Mesenchymal stem cell (in vitro differentiated cells and primary cell): ENCODE measurements around the gene RUBCN. TPM values are rescaled to one million over a fixed set of nuclear protein-coding genes. Genes with fewer than 3 reads are reported as not detected.

ENCODE experiments used
- DNase-seq: peaks from one replicate; pipeline ENCODE4 v3.0.0-alpha.2; 2013
- H2AFZ ChIP-seq: one replicate; pipeline ENCODE4 v1.6.1; 2013; ENCODE audit warnings: low read depth, mild to moderate bottlenecking, control low read depth, inconsistent platforms, low read length, moderate library complexity
- H2AK5ac ChIP-seq: 2 replicates; pipeline ENCODE4 v1.6.1; 2013; ENCODE audit warnings: low read length, moderate library complexity, mild to moderate bottlenecking, inconsistent platforms; ENCODE audit not compliant: severe bottlenecking
- H2BK120ac ChIP-seq: one replicate; pipeline ENCODE4 v1.6.1; 2013; ENCODE audit warnings: low read depth, mild to moderate bottlenecking, inconsistent platforms, low read length, moderate library complexity
- H2BK12ac ChIP-seq, 2 experiments: one replicate each; pipeline ENCODE4 v1.6.1; 2013; ENCODE audit warnings: inconsistent platforms in 2 of 2, low read length in 2 of 2, mild to moderate bottlenecking in 2 of 2, moderate library complexity in 2 of 2, control low read depth in 1 of 2
- H2BK15ac ChIP-seq: one replicate; pipeline ENCODE4 v1.6.1; 2013; ENCODE audit warnings: mild to moderate bottlenecking, low read depth, inconsistent platforms; ENCODE audit not compliant: poor library complexity, severe bottlenecking
- H2BK5ac ChIP-seq: 2 replicates; pipeline ENCODE4 v1.6.1; 2013; ENCODE audit warnings: low read depth, mild to moderate bottlenecking, low read length, control low read depth, inconsistent platforms; ENCODE audit not compliant: poor library complexity, severe bottlenecking
- H3K14ac ChIP-seq, 2 experiments: one replicate each; pipeline ENCODE4 v1.6.1; 2013; ENCODE audit warnings: inconsistent platforms in 2 of 2, low read length in 2 of 2, control low read depth in 1 of 2, mild to moderate bottlenecking in 1 of 2, moderate library complexity in 1 of 2
- H3K18ac ChIP-seq, 2 experiments: one replicate each; pipeline ENCODE4 v1.6.1; 2013; ENCODE audit warnings: inconsistent platforms in 2 of 2, low read length in 2 of 2, control low read depth in 1 of 2, low read depth in 1 of 2, mild to moderate bottlenecking in 1 of 2
- H3K23ac ChIP-seq, 2 experiments: one replicate each; pipeline ENCODE4 v1.6.1; 2013; ENCODE audit warnings: inconsistent platforms in 2 of 2, low read length in 2 of 2, mild to moderate bottlenecking in 2 of 2, moderate library complexity in 2 of 2, control low read depth in 1 of 2
- H3K27ac ChIP-seq: 2 replicates; pipeline ENCODE4 v1.5.1; 2013; ENCODE audit warnings: mild to moderate bottlenecking, moderate library complexity, low read length, control low read depth, inconsistent platforms; ENCODE audit not compliant: poor library complexity, severe bottlenecking
- H3K27me3 ChIP-seq, 2 experiments: 2 replicates each; pipeline versions ENCODE4 v1.6.1 to v1.7.0; 2013; ENCODE audit warnings: low read length in 2 of 2, mild to moderate bottlenecking in 2 of 2, moderate library complexity in 2 of 2, control low read depth in 1 of 2, inconsistent platforms in 1 of 2; ENCODE audit not compliant: control insufficient read depth in 1 of 2, insufficient read depth in 1 of 2
- H3K36me3 ChIP-seq, 2 experiments: 2 replicates each; pipeline versions ENCODE4 v1.6.1 to v1.7.0; 2013; ENCODE audit warnings: low read length in 2 of 2, control low read depth in 1 of 2, inconsistent platforms in 1 of 2, low read depth in 1 of 2, mild to moderate bottlenecking in 1 of 2; ENCODE audit not compliant: insufficient read depth in 2 of 2, control insufficient read depth in 1 of 2
- H3K4ac ChIP-seq, 2 experiments: one replicate each; pipeline ENCODE4 v1.6.1; 2013; ENCODE audit warnings: inconsistent platforms in 2 of 2, low read length in 2 of 2, mild to moderate bottlenecking in 2 of 2, moderate library complexity in 2 of 2, control low read depth in 1 of 2, low read depth in 1 of 2
- H3K4me1 ChIP-seq: 2 replicates; pipeline ENCODE4 v1.6.1; 2013; ENCODE audit warnings: low read depth, low read length, control low read depth; ENCODE audit not compliant: control insufficient read depth, insufficient read depth
- H3K4me2 ChIP-seq: 2 replicates; pipeline ENCODE4 v1.6.1; 2013; ENCODE audit warnings: low read length, mild to moderate bottlenecking, inconsistent platforms; ENCODE audit not compliant: poor library complexity, severe bottlenecking
- H3K4me3 ChIP-seq, 2 experiments: 2 replicates each; pipeline versions ENCODE4 v1.5.1 to v1.7.0; 2013; ENCODE audit warnings: low read length in 2 of 2, mild to moderate bottlenecking in 2 of 2, control low read depth in 1 of 2, low read depth in 1 of 2; ENCODE audit not compliant: insufficient read depth in 1 of 2
- H3K79me1 ChIP-seq: replicated peaks from 2 replicates; pipeline ENCODE4 v1.6.1; 2013; ENCODE audit warnings: mild to moderate bottlenecking, control low read depth, low read length, inconsistent platforms; ENCODE audit not compliant: poor library complexity, severe bottlenecking
- H3K9ac ChIP-seq: 2 replicates; pipeline ENCODE4 v1.7.0; 2013; ENCODE audit warnings: mild to moderate bottlenecking, low read length, moderate library complexity
- H3K9me3 ChIP-seq: 2 replicates; pipeline ENCODE4 v1.7.0; 2013; ENCODE audit warnings: mild to moderate bottlenecking, low read length; ENCODE audit not compliant: control insufficient read depth
- H4K8ac ChIP-seq: one replicate; pipeline ENCODE4 v1.6.1; 2013; ENCODE audit warnings: inconsistent platforms, mild to moderate bottlenecking, low read length, moderate library complexity
- H4K91ac ChIP-seq: one replicate; pipeline ENCODE4 v1.6.1; 2013; ENCODE audit warnings: mild to moderate bottlenecking, low read length, inconsistent platforms
- WGBS: methylation state at CpG from one replicate; pipeline ENCODE4 v1.1.7; 2013; ENCODE audit warnings: mixed read lengths; 5-methylcytosine and 5-hydroxymethylcytosine counted together
- polyA plus RNA-seq, 2 experiments: library from polyadenylated mRNA; stranded (reverse); fragments of 200-250 nt; gene quantifications; one replicate each; pipeline ENCODE4 v1.2.3, GENCODE V29; 2013

The RUBCN gene
- 13.0 TPM for polyA plus RNA-seq (2013, experiment 1 of 2)
- 12.6 TPM for polyA plus RNA-seq (2013, experiment 2 of 2)

DNA sequence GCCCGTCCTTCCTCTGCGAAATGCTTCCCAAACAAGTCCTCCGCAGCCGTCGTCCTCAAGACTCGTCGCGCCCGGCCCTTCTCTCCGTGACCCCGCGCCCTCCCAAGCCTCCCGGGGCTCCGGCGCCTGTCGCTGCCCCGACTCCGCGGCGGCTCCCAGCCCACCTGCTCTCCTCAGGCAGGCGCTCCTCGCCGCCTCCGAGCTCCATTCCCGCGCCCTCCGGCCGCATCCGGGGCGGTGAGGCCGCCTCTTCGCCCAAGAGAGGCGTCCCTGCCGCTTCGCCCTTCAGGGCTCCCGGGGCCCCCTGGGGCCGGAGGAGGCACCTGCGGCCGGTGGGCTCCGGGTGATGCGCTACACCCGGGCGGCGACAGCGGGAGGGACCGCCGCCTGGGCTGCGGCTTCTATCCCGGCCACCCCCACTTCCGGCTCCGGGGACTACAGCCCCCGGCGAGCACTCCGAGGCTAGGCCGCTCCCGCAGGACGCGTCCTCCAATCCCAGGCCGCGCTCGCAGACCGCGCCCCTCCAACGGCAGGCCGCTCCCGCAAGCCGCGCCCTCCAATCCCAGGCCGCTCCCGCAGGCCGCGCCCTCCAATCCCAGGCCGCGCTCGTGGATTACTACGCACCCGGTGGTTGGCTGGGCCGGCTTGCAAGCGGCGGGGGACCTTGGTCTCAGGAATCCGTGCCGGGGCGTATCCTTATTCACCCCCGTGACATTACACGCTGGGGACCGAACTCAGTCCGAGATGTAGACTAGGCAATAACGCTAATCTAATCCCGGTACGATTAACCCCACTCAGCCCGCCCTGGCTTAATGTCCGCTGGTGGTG is at the start of gene RUBCN:
TSS of gene RUBCN (minus strand) at position 414 of the 828 bp plus-strand sequence. CDS start at position 229, 185 bp downstream.
- peak within 1 kb of the TSS; percentile 81 for H4K8ac ChIP-seq
- H2BK120ac ChIP-seq = no peak within 1 kb of the TSS
- H3K79me1 ChIP-seq = peaks cover 12% of the 10 kb centered on the region
- H2BK15ac ChIP-seq = no peak within 1 kb of the TSS
- no peaks in the 10 kb centered on the region for H3K27me3 ChIP-seq
- H3K27ac ChIP-seq = peak within 1 kb of the TSS; percentile 68
- H3K18ac ChIP-seq = peak within 1 kb of the TSS; percentile 18 to 32
- H3K9me3 ChIP-seq = no peaks in the 10 kb centered on the region
- H2BK5ac ChIP-seq = no peak within 1 kb of the TSS
- H3K4me3 ChIP-seq = peak within 1 kb of the TSS; percentile 89 to 99
- H3K23ac ChIP-seq = no peak within 1 kb of the TSS
- H4K91ac ChIP-seq = no peak within 1 kb of the TSS
- H3K4ac ChIP-seq = peak within 1 kb of the TSS; percentile 5 to 49
- WGBS = under 1% methylated on average over 87 of the region's 92 CpGs
- H2BK12ac ChIP-seq = peak within 1 kb of the TSS in 1 of 2 experiments; percentile 49
- H3K4me1 ChIP-seq = peaks cover 7% of the 10 kb centered on the region
- H3K4me2 ChIP-seq = peak within 1 kb of the TSS; percentile 95
- no peak within 1 kb of the TSS for H2AK5ac ChIP-seq
- no peak within 1 kb of the TSS for H3K14ac ChIP-seq
- peak; percentile 95 for DNase-seq
- peak within 1 kb of the TSS; percentile 97 for H2AFZ ChIP-seq
- H3K9ac ChIP-seq = peak within 1 kb of the TSS; percentile 88
- peaks cover 0 to 2% of the 10 kb centered on the region in 2 experiments for H3K36me3 ChIP-seq

DNA sequence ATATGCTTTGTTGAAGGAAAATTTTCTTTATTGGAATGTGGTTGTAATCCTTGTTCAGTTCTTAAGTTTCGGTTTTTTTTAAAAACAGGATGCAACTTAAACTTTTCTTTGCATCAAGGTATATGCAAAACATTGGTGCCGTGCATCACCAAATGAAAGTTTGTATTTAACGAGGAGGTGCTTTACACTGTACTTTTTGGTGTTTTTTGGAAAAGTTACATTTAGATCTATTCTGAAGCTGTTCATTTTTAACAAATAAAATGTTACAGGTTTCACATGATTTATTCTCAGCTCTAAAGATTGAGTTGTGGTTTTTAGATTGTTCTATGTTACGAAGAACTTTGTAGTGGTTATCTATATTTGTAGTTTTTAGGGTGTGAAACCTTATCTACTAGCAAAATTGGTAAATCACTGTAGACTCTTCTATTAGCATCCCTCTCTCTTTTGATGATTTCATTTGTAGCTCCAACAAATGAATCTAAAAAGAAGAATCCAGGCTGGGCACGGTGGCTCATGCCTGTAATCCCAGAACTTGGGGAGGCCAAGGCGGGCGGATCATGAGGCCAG is 47.4 kb upstream of the RUBCN start:
- no peak for DNase-seq
- no peak overlapping the region for H3K4me2 ChIP-seq
- no peak overlapping the region for H3K23ac ChIP-seq
- H3K27me3 ChIP-seq = no peaks in the 10 kb centered on the region
- H2BK12ac ChIP-seq = no peak overlapping the region
- H3K27ac ChIP-seq = no peak overlapping the region
- H3K4me3 ChIP-seq = no peak overlapping the region
- H3K18ac ChIP-seq = no peak overlapping the region
- no peak overlapping the region for H2BK15ac ChIP-seq
- H2AK5ac ChIP-seq = no peak overlapping the region
- peak overlapping the region; percentile 34 for H2BK120ac ChIP-seq
- no peaks in the 10 kb centered on the region for H3K4me1 ChIP-seq
- H2BK5ac ChIP-seq = no peak overlapping the region
- no peak overlapping the region for H3K4ac ChIP-seq
- H4K91ac ChIP-seq = no peak overlapping the region
- H3K36me3 ChIP-seq = peaks cover 15 to 70% of the 10 kb centered on the region in 2 experiments
- H3K9me3 ChIP-seq = no peaks in the 10 kb centered on the region
- no peak overlapping the region for H3K14ac ChIP-seq
- H4K8ac ChIP-seq = no peak overlapping the region
- WGBS = 96% methylated on average over 6 of the region's 7 CpGs
- no peak overlapping the region for H2AFZ ChIP-seq
- H3K79me1 ChIP-seq = peaks cover 17% of the 10 kb centered on the region
- no peak overlapping the region for H3K9ac ChIP-seq

DNA sequence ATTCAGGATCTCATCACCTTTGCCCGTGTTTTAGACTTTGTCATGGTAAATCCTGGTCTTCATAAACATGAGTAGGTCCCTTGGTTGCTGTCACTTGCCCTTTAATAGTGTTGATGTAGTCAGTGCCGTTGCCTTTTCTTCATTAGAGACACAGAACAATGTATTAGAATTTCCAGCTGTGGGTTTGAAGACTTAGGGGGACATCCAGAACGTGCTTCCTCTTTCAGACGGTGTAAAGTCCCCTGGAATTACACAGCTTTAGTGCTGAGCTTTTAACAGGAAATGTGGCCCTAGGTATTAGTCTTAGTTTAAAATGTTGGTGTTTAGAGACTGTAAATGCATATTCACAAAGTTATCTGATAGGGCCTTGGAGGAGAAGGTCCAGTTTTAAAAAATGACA is 45.5 kb upstream of the RUBCN start:
- Histone ChIP-seq H3K36me3 (peaks cover 23 to 77% of the 10 kb centered on the region in 2 experiments), H3K14ac (no peak overlapping the region), H2AK5ac (no peak overlapping the region), H2BK120ac (no peak overlapping the region), H3K4me3 (no peak overlapping the region), H3K18ac (no peak overlapping the region), H3K79me1 (peaks cover 17% of the 10 kb centered on the region), H3K4ac (no peak overlapping the region), H3K23ac (no peak overlapping the region), H3K27ac (no peak overlapping the region), H2BK12ac (no peak overlapping the region), H2AFZ (no peak overlapping the region), H3K9ac (no peak overlapping the region), H4K91ac (no peak overlapping the region), H3K4me2 (no peak overlapping the region), H4K8ac (no peak overlapping the region), H3K27me3 (no peaks in the 10 kb centered on the region), H3K9me3 (no peaks in the 10 kb centered on the region), H2BK5ac (no peak overlapping the region), H3K4me1 (no peaks in the 10 kb centered on the region), H2BK15ac (no peak overlapping the region)
- no peak for DNase-seq
- WGBS = 95% methylated on average over 4 of the region's 4 CpGs

DNA sequence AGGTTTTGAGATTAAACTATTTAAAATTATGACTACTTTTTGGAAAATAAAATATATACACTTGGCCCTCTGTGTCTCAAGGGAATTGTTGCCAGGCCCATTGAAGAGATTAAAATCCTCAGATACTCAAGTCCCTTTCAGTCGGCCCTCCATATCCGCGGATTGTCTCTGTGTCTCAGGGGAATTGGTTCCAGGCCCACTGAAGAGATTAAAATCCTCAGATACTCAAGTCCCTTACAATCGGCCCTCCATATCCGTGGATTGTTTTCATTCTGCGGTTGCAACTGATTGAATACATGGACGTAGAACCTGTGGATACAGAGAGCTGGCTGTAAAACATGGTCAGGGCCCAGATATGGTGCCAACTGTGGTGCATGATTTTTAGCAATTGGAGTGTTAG is 38.6 kb upstream of the RUBCN start:
- H3K36me3 ChIP-seq = peaks cover 42 to 90% of the 10 kb centered on the region in 2 experiments
- peaks cover 21% of the 10 kb centered on the region for H3K79me1 ChIP-seq
- H3K27me3 ChIP-seq = no peaks in the 10 kb centered on the region
- no peak overlapping the region for H4K8ac ChIP-seq
- no peak overlapping the region for H2AFZ ChIP-seq
- no peaks in the 10 kb centered on the region for H3K9me3 ChIP-seq
- H3K9ac ChIP-seq = no peak overlapping the region
- no peak overlapping the region for H3K4ac ChIP-seq
- H3K14ac ChIP-seq = no peak overlapping the region
- 94% methylated on average over 7 of the region's 7 CpGs for WGBS
- no peak overlapping the region for H3K23ac ChIP-seq
- no peak overlapping the region for H2BK5ac ChIP-seq
- H2BK12ac ChIP-seq = no peak overlapping the region
- H4K91ac ChIP-seq = no peak overlapping the region
- no peak overlapping the region for H3K4me3 ChIP-seq
- no peak overlapping the region for H2AK5ac ChIP-seq
- peaks cover 1% of the 10 kb centered on the region for H3K4me1 ChIP-seq
- H3K18ac ChIP-seq = no peak overlapping the region
- no peak overlapping the region for H2BK120ac ChIP-seq
- no peak overlapping the region for H3K27ac ChIP-seq
- H2BK15ac ChIP-seq = no peak overlapping the region
- H3K4me2 ChIP-seq = no peak overlapping the region
- DNase-seq = no peak
